Measurements from ENCODE around the gene KLC4. TPM values are rescaled to one million over a fixed set of nuclear protein-coding genes. Genes with fewer than 3 reads are reported as not detected.
"Not testable (repeated sequence)": the region's sequence is repeated elsewhere in the genome, so short reads cannot be mapped to it uniquely, and the experiment has no call there.

Gene KLC4
- total RNA-seq, 2 donors from 2014 or later, result 12.3 to 13.0 TPM

DNA sequence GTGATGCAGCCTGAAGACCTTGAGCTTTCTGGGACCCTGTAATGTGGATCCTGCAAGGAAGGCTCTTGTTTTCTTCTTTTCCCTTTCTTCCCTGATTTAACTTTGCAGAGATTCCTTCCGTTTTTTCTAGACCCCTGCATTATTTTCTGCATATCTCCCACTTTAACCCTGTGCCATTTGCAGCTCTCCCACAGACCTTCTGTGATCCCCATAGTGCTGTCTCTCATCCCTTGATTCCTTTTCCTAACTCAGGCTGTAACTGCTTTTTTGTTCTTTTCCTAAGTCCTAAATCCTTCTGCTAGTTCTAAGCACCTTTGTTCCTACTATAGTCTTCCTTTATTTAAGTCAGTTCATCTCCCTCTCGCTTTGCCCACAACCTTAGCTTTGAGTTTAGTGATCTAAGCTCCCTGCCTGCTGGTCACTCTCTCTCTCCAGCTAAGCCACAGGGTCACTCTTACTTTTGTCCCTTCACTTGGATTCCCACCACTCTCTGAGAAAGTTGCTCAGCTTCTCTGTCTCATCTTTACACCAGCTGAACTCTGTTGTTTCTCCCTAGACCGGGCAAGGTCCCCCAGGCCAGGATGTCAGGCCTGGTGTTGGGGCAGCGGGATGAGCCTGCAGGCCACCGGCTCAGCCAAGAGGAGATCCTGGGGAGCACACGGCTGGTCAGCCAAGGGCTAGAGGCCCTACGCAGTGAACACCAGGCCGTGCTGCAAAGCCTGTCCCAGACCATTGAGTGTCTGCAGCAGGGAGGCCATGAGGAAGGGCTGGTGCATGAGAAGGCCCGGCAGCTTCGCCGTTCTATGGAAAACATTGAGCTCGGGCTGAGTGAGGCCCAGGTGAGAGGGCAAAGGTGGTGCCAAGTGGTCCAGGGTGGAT lies 1.6 kb downstream of the KLC4 start:
- Mint-ChIP-seq H3K4me3 (peak overlapping the region; percentile 86), H3K4me1 (ENCODE audit: low read depth in 2 of 2) (peaks cover 25 to 28% of the 10 kb centered on the region in 2 donors), H3K36me3 (no peaks in the 10 kb centered on the region)

DNA sequence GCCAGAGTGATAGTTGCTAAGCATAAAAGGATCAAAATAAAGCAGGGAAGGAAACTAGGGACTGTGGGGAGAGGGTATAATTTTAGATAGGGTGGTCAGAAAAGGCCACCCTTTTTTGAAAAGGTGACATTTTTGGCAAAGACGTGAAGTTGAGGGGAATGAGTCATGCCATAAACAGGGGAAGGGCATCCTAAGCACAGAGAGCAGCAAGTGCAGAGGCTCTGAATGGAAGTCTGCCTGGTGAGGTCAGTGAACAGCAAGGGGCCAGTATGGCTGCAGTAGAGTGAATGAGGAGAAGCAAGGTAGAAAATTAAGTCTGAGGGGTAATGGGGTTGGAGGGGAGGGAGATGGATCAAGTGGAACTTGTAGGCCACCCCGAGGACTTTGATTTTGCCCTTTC lies 2.4 kb downstream of the KLC4 start:
- H3K4me3 Mint-ChIP-seq, result no peak overlapping the region
- peaks cover 24 to 28% of the 10 kb centered on the region in 2 donors for H3K4me1 Mint-ChIP-seq (ENCODE audit: low read depth in 2 of 2)
- DNase-seq (ENCODE audit: low spot score) (no peak), ATAC-seq (no peak)
- H3K9me3 Mint-ChIP-seq, result no peaks in the 10 kb centered on the region
- no peaks in the 10 kb centered on the region for H3K27me3 Mint-ChIP-seq
- peak overlapping the region in 1 of 2 donors; percentile 32 for H3K27ac Mint-ChIP-seq
- no peaks in the 10 kb centered on the region for H3K36me3 Mint-ChIP-seq

More for the DNA sequence above, 1.6 kb downstream of the KLC4 start:
- ATAC-seq (no peak), DNase-seq (ENCODE audit: low spot score) (no peak)
- Mint-ChIP-seq H3K27me3 (no peaks in the 10 kb centered on the region), H3K9me3 (no peaks in the 10 kb centered on the region), H3K27ac (peak overlapping the region; percentile 32 to 92)

DNA sequence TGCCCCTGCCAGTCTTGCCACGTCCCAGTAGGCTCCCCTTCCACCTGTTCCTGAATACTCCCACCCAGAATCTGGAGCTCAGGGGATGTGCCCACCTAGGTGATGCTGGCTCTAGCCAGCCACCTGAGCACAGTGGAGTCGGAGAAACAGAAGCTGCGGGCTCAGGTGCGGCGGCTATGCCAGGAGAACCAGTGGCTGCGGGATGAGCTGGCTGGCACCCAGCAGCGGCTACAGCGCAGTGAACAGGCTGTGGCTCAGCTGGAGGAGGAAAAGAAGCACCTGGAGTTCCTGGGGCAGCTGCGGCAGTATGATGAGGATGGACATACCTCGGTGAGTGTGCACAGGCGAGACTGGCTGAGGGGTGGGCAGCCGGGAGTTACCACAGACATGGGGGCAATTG lies 3.4 kb downstream of the KLC4 start:
- Mint-ChIP-seq H3K27ac (no peak overlapping the region), H3K4me1 (ENCODE audit: low read depth in 2 of 2) (peaks cover 24 to 26% of the 10 kb centered on the region in 2 donors), H3K36me3 (no peaks in the 10 kb centered on the region), H3K27me3 (no peaks in the 10 kb centered on the region), H3K9me3 (no peaks in the 10 kb centered on the region), H3K4me3 (no peak overlapping the region)
- DNase-seq (ENCODE audit: low spot score) (no peak), ATAC-seq (no peak)

DNA sequence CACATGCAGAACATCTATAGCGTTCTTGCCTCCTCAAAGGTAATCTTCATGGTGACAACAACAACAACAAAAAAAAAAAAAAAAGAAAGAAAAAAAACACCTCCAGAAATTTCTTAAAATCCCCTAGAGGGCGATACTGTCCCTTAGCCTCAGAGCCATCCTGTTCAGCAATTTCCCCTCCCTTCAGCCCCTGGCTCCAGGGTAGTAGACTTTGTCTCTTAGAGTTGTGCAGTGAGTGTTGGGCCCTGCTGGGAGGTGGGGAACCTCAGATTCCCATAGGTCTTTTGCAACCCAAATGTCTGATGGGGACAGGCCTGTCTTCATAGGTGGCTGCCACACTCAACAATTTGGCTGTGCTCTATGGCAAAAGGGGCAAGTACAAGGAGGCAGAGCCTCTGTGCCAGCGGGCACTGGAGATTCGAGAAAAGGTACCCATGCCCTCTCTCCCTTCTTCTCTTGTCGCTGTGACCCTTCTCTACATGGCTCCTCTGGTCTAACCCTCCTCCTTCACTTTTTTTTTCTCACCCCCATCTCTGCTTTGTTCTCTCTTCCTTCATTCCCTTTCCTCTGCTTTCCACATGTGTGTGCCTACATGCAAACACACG lies 10.7 kb downstream of the KLC4 start:
- peaks cover 8% of the 10 kb centered on the region for H3K36me3 Mint-ChIP-seq
- peak in 1 of 2 donors; percentile 40 for ATAC-seq
- H3K4me3 Mint-ChIP-seq, result no peak overlapping the region
- no peaks in the 10 kb centered on the region for H3K27me3 Mint-ChIP-seq
- H3K27ac Mint-ChIP-seq, result no peak overlapping the region
- H3K4me1 Mint-ChIP-seq (ENCODE audit: low read depth in 2 of 2), result no peaks in the 10 kb centered on the region
- DNase-seq (ENCODE audit: low spot score), result no peak
- no peaks in the 10 kb centered on the region for H3K9me3 Mint-ChIP-seq

DNA sequence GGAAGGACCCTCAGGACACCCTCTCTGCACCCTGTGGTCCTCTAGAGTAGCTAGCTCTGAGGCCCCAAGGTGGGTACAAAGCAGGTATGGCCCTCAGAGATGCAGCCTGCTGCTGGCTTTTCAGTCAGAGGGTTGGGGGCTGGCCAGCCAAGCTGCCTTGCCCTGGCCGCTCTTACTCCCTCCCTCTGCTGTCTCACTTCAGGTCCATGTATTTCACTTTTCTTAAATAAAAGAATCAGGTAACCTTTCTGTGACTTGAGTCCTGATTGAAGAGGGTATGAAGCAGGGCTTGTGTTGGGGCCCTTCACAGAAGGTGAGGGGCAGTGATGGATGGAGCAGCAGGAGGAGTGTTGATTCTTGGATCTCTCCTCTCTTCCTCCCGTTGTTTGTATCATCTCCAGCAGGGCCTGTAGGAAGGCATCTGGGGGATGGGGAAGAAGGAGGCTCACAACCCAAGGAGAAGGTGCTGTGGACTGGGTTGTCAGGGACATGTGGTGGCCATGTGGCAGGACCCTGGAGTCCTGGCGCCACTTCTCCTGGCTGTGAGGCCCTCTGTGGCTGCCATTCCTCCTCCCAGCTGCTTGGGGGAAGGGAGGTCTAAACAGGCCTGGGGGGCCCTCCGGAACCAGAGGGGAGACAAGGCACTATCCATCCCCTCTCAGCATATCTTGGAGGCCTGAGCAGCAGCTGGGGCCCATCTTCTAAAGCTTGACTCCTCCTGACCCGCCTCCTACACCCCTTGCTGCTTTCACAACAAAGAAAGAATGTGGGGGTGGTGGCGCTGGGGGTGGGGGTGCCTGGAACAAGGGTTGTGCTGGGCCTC lies 15.6 kb downstream of the KLC4 start:
- no peak for ATAC-seq
- H3K9me3 Mint-ChIP-seq, result no peaks in the 10 kb centered on the region
- no peak for DNase-seq (ENCODE audit: low spot score)
- peaks cover 7% of the 10 kb centered on the region in 2 donors for H3K4me1 Mint-ChIP-seq (ENCODE audit: low read depth in 2 of 2)
- peaks cover 0 to 14% of the 10 kb centered on the region in 2 donors for H3K27me3 Mint-ChIP-seq
- peaks cover 8% of the 10 kb centered on the region for H3K36me3 Mint-ChIP-seq
- H3K4me3 Mint-ChIP-seq, result peak overlapping the region; percentile 10
- no peak overlapping the region for H3K27ac Mint-ChIP-seq

DNA sequence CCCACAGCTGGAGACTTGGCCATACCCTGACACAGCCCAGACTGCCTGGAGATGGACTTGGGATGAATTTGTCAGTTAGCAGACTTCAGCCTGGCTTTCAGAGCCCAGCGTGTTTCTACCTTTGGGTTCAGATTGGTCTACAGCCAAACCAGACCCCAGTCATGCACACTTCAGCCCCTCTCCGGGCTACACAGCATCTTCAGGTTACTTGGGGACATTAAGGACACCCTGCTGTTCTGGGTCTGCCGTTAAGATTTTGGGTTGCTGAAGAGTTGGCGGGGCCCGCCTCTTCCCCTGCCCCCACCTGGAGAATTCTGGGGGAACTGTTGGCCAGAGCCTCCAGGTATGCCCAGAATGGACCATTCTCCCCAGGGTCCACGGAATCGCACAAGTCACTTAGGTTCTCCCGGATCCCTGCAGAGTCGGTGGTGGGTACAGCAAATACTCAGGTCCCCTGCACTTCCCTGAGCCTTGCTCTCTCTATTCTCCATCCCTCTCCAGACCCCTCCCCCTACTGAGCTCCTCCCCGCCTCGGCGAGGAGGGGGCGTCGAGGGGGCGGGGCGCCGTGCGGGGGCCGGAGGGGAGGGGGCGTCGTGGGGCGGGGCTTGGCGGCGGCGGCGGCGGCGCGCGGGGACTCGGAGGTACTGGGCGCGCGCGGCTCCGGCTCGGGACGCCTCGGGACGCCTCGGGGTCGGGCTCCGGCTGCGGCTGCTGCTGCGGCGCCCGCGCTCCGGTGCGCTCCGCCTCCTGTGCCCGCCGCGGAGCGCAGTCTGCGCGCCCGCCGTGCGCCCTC lies 16.4 kb downstream of the KLC4 start, which contains the start of gene PTK7:
TSS of gene PTK7 (plus strand) at position 645 of the 794 bp plus-strand sequence. CDS start 175 bp downstream, outside the sequence.
- peak within 1 kb of the TSS; percentile 45 for H3K4me3 Mint-ChIP-seq
- DNase-seq (ENCODE audit: low spot score) (no peak), ATAC-seq (peak; percentile 42 to 54)
- H3K27me3 Mint-ChIP-seq, result peaks cover 0 to 14% of the 10 kb centered on the region in 2 donors
- H3K36me3 Mint-ChIP-seq, result peaks cover 8% of the 10 kb centered on the region
- no peaks in the 10 kb centered on the region for H3K9me3 Mint-ChIP-seq
- no peak within 1 kb of the TSS for H3K27ac Mint-ChIP-seq
- peaks cover 7% of the 10 kb centered on the region in 2 donors for H3K4me1 Mint-ChIP-seq (ENCODE audit: low read depth in 2 of 2)

DNA sequence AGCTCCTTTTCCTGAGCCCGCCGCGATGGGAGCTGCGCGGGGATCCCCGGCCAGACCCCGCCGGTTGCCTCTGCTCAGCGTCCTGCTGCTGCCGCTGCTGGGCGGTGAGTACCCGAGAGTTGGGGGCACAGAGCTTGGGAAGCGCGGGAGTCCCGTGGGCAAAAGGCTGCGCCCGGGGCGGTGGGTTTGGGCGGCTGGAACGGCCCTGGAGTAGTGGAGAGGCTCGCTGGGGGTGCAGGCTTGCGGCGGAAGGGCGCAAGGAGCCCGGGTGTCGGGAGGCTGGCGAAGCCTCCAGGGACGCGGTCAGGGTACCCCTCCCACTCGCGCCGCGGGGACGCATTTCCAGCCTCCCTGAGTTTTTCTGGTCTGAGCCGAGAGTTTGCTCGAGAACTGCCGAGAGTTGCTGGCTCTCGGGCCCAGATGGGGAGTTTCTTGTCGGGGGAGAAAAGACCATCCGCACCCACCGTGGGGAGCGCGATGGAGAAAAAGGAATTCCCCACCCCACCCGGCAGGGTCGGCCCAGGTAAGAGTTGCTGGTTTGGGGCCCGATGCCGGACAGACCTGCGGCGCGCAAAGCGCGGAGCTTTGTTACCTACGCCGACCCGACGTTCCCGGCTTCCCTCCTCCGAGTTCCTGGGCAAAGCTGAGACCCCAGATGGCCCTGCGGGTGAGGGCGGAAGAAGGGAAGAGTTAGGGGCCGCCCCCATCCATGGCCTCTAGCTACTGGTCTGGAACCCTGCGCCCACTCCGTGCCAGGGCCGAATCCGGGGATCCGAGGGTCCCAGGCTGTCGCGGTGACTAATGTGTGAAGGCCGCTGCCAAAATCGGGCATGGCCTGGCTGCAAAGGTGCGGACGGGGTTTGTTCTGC lies 17.3 kb downstream of the KLC4 start:
- Mint-ChIP-seq H3K9me3 (no peaks in the 10 kb centered on the region), H3K4me3 (peak overlapping the region; percentile 45), H3K4me1 (ENCODE audit: low read depth in 2 of 2) (peaks cover 7% of the 10 kb centered on the region in 2 donors), H3K27me3 (peaks cover 0 to 14% of the 10 kb centered on the region in 2 donors), H3K27ac (no peak overlapping the region), H3K36me3 (peaks cover 8% of the 10 kb centered on the region)
- DNase-seq (ENCODE audit: low spot score), result no peak
- peak in 1 of 2 donors; percentile 9 for ATAC-seq

DNA sequence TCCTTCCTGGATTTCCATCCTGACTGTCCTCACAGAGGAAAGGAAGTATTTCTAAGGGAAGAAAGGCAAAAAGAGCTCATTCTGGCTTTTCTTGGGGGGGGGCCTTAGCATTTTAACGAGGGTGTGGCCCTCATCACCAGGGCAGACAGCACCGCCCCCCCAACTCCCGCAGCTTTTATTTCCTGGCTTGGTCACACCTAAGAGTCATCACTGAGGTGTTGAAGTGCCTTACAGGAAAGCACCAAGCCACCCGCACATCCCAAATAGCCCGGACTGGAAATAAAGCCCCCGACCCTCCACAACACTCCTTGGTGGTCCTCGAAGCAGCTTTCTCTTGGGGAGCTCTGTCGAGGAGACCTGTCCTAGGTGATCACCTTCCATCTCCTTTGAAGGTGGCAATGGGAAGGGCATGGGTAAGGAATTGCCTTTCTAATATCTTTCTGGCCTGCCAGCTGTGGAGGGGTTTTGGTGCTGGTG lies 17.9 kb downstream of the KLC4 start:
- peak overlapping the region; percentile 15 for H3K4me3 Mint-ChIP-seq
- H3K27me3 Mint-ChIP-seq, result peaks cover 0 to 14% of the 10 kb centered on the region in 2 donors
- ATAC-seq (no peak), DNase-seq (ENCODE audit: low spot score) (no peak)
- peaks cover 7% of the 10 kb centered on the region in 2 donors for H3K4me1 Mint-ChIP-seq (ENCODE audit: low read depth in 2 of 2)
- peaks cover 4% of the 10 kb centered on the region for H3K36me3 Mint-ChIP-seq
- H3K27ac Mint-ChIP-seq, result no peak overlapping the region
- H3K9me3 Mint-ChIP-seq, result no peaks in the 10 kb centered on the region

DNA sequence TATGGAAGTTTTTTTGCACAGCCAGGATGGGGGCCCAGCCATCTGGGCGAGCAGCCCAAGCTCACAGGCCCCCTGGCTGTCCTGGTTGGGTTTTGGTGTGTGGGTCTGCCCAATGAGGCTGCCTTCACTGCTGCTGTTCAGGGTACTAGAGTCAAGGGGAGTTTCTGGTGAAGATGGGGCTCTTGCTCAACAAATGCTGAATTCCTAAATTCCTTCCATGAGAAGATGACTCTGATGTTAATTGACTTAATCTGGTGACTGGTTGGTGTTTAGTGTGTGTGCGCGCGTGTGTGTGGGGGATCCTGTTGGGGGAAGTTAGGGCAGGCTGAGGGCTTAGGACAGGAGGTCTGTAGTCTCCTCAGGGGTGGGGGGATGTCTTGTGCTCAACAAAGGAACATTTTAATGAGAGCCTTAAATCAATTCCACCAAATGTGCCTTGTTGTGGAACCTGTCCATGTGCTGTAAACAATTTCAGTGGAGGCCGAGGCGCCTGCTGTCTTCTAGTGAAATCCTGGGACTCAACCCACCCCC lies 18.6 kb downstream of the KLC4 start:
- DNase-seq (ENCODE audit: low spot score), result no peak
- H3K4me3 Mint-ChIP-seq, result peak overlapping the region; percentile 11

DNA sequence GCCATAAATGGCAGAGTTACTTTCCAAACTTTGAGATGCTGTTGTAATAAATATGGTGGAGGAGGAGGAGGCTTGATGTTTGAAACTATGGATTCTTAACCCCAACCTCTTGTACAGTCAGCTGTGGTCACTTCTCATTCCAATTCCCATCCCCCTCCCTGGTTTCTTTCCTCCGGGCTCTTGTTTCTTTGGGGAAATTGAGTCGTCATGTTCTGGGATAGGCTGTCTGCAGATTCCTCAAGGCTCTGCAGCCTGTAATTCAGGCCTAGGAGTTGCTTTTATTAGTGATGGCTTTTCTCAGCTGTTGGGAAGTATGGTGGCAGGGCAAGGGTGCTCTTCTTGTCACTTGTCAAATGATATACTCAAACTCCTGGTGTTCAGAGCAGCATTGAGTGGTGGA lies 19.3 kb downstream of the KLC4 start:
- Mint-ChIP-seq H3K27me3 (peaks cover 0 to 17% of the 10 kb centered on the region in 2 donors), H3K9me3 (no peaks in the 10 kb centered on the region), H3K27ac (no peak overlapping the region), H3K36me3 (no peaks in the 10 kb centered on the region), H3K4me3 (no peak overlapping the region), H3K4me1 (ENCODE audit: low read depth in 2 of 2) (peaks cover 7% of the 10 kb centered on the region in 2 donors)
- ATAC-seq (no peak), DNase-seq (ENCODE audit: low spot score) (no peak)

More for the DNA sequence above, 18.6 kb downstream of the KLC4 start:
- H3K36me3 Mint-ChIP-seq, result no peaks in the 10 kb centered on the region
- ATAC-seq, result no peak
- H3K27me3 Mint-ChIP-seq, result peaks cover 0 to 14% of the 10 kb centered on the region in 2 donors
- peaks cover 7% of the 10 kb centered on the region in 2 donors for H3K4me1 Mint-ChIP-seq (ENCODE audit: low read depth in 2 of 2)
- no peaks in the 10 kb centered on the region for H3K9me3 Mint-ChIP-seq
- H3K27ac Mint-ChIP-seq, result no peak overlapping the region

DNA sequence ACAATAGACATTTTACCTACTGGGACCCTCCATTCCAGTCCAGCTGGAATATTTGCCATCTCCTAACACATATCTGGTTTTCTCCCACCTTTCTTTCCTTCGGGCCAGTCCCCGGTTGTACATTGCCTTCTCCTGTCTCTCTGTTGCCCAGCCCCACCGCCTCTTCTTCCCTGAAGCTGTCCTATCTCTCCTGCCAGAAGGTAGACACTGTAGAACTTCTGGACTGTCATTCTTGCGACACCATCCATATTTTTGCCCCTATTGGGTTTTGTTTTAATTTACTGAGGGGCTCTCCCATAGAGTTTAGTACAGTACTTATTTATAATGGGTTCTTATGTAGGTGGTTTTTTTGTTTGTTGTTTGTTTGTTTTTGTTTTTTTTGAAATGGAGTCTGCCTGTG lies 21.6 kb downstream of the KLC4 start:
- DNase-seq (ENCODE audit: low spot score) (no peak), ATAC-seq (no peak)
- H3K9me3 Mint-ChIP-seq, result no peaks in the 10 kb centered on the region
- H3K4me3 Mint-ChIP-seq, result no peak overlapping the region
- H3K27me3 Mint-ChIP-seq, result peaks cover 2 to 19% of the 10 kb centered on the region in 2 donors
- no peaks in the 10 kb centered on the region for H3K36me3 Mint-ChIP-seq
- H3K27ac Mint-ChIP-seq, result no peak overlapping the region
- peaks cover 7 to 9% of the 10 kb centered on the region in 2 donors for H3K4me1 Mint-ChIP-seq (ENCODE audit: low read depth in 2 of 2)

DNA sequence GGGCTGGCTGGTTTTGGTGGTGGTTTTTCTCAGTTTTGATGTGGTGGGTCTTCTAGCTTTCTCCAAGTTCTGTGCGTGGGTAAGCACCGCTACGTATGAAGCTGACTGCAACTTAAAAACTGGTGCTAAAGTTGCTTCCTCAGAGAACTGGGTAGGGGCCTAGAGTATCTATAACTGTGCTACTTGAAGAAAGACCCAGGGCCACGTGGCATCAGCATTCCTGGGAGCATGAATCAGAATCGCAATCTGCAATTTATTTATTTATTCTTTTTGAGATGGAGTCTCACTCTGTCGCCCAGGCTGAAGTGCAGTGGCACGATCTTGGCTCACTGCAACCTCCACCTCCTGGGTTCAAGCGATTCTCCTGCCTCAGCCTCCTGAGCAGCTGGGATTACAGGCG lies 22.5 kb downstream of the KLC4 start:
- not testable (repeated sequence) for H3K27ac Mint-ChIP-seq; DNase-seq (ENCODE audit: low spot score); H3K36me3 Mint-ChIP-seq; H3K9me3 Mint-ChIP-seq; H3K4me3 Mint-ChIP-seq; ATAC-seq
- Mint-ChIP-seq H3K27me3 (peaks cover 3 to 19% of the 10 kb centered on the region in 2 donors), H3K4me1 (ENCODE audit: low read depth in 2 of 2) (peaks cover 7 to 11% of the 10 kb centered on the region in 2 donors)
